Transverse colon (tissue), 4 donors: Measurements from ENCODE around the gene EIF3B. TPM values are rescaled to one million over a fixed set of nuclear protein-coding genes. Genes with fewer than 3 reads are reported as not detected.
A peak's percentile ranks its signal among the peaks of the same experiment; 100 is the strongest.
"Not testable (repeated sequence)": the region's sequence is repeated elsewhere in the genome, so short reads cannot be mapped to it uniquely, and the experiment has no call there.

Experiments
- DNase-seq: peaks from one replicate; pipeline ENCODE4 v3.0.0-alpha.2; 2019
- H3K27ac ChIP-seq, 4 donors: fragments of 200-600 bp; sonication (generic); 2 replicates each; pipeline ENCODE4 v1.5.1; 2016 to 2018; ENCODE audit warnings: inconsistent platforms in 4 of 4
- H3K27me3 ChIP-seq: fragments of 200-600 bp; sonication (generic); 2 replicates; pipeline ENCODE4 v1.5.1; 2017; ENCODE audit warnings: inconsistent platforms
- H3K36me3 ChIP-seq, 4 donors: fragments of 200-600 bp; sonication (generic); 2 replicates each; pipeline ENCODE4 v1.5.1; 2017 to 2019; ENCODE audit warnings: inconsistent platforms in 4 of 4
- H3K4me1 ChIP-seq, 4 donors: fragments of 200-600 bp; sonication (generic); 2 replicates each; pipeline ENCODE4 v1.5.1; 2017 to 2020; ENCODE audit warnings: inconsistent platforms in 4 of 4
- H3K4me3 ChIP-seq, 4 donors: fragments of 200-600 bp; sonication (generic); 1 replicate in 1 of 4; 2 replicates in 3 of 4; pipeline versions ENCODE4 v1.5.1 to v1.6.1; 2017 to 2019; ENCODE audit warnings: inconsistent platforms in 4 of 4
- H3K9me3 ChIP-seq, 2 donors: fragments of 200-600 bp; sonication (generic); 2 replicates each; pipeline ENCODE4 v1.5.1; 2017 to 2019; ENCODE audit warnings: inconsistent platforms in 2 of 2
- CTCF ChIP-seq, 5 experiments: fragments of 200-600 bp in 3 of 5; fragments of 450-650 bp in 2 of 5; sonication (generic) in 3 of 5; IDR thresholded peaks; 1 replicate in 2 of 5; 2 replicates in 3 of 5; pipeline ENCODE4 v1.5.1; 2016 to 2017; ENCODE audit warnings: antibody characterized with exemption in 5 of 5, inconsistent platforms in 3 of 5, mild to moderate bottlenecking in 2 of 5, moderate library complexity in 1 of 5
- EP300 ChIP-seq: sonication (generic); formaldehyde crosslinking; IDR thresholded peaks from one replicate; pipeline ENCODE4 v1.6.1; 2017; ENCODE audit warnings: antibody characterized with exemption, low read depth
- POLR2A ChIP-seq: fragments of 450-650 bp; IDR thresholded peaks from one replicate; pipeline ENCODE4 v1.6.1; 2016; ENCODE audit warnings: antibody characterized with exemption, mild to moderate bottlenecking, moderate library complexity
- POLR2AphosphoS5 ChIP-seq, 3 donors: sonication (generic); formaldehyde crosslinking; IDR thresholded peaks; one replicate each; pipeline ENCODE4 v1.6.1; 2016; ENCODE audit warnings: antibody characterized with exemption in 3 of 3
- WGBS, 2 donors: methylation state at CpG; one replicate each; pipeline ENCODE4 v1.1.5; 2018; ENCODE audit warnings: low coverage in 1 of 2; 5-methylcytosine and 5-hydroxymethylcytosine counted together
- in situ Hi-C, 4 donors: fragments of 200-750 bp; cut with MboI; loops; one replicate each; pipeline versions ENCODE4 v1.15.0 to v1.15.1; 2017; ENCODE audit warnings: low sequenced_read_pairs in 3 of 4, low pct_ligation_motif_present in 1 of 4, low pct_unique_long_range_greater_than_20kb in 1 of 4
- intact Hi-C: fragments of 100-400 bp; cut with DNase I; formaldehyde crosslinking; loops from one replicate; pipeline ENCODE4 v1.15.1; 2023; ENCODE audit warnings: low total_unique reads
- total RNA-seq, 4 donors: library from RNA; depleted of rRNA; stranded (reverse); fragments of >200 nt; gene quantifications; one replicate each; pipeline ENCODE4 v1.1.0, GENCODE V29; 2016

The EIF3B gene
- total RNA-seq, 4 donors from 2014 or later, result 75.4 to 201 (median 90.6) TPM

GRCh38 chr7:2411815-2412586, 57.4 kb downstream of the EIF3B start:
- H3K4me3 ChIP-seq, result no peak overlapping the region
- TF ChIP-seq POLR2AphosphoS5 (IDR thresholded peaks at IDR 0.05) (no peak), CTCF (IDR thresholded peaks at IDR 0.05) (no peak), EP300 (no peak), POLR2A (no peak)
- peaks cover 0 to 29% (median 11%) of the 10 kb centered on the region in 4 donors for H3K4me1 ChIP-seq
- H3K27me3 ChIP-seq, result no peaks in the 10 kb centered on the region
- WGBS, 2 donors, result 32 to 56% methylated on average over 11 to 12 of the region's 12 CpGs
- no peaks in the 10 kb centered on the region for H3K9me3 ChIP-seq
- peak overlapping the region; percentile 27 to 48 (median 40) for H3K27ac ChIP-seq
- in situ Hi-C loops (no loop called here), intact Hi-C loops (no loop called here)
- H3K36me3 ChIP-seq, result no peaks in the 10 kb centered on the region
- DNase-seq, result no peak

GRCh38 chr7:2412587-2413201, 58.1 kb downstream of the EIF3B start:
- H3K36me3 ChIP-seq, result no peaks in the 10 kb centered on the region
- intact Hi-C loops (no loop called here), in situ Hi-C loops (no loop called here)
- H3K4me1 ChIP-seq, result peaks cover 0 to 29% (median 11%) of the 10 kb centered on the region in 4 donors
- H3K4me3 ChIP-seq, result no peak overlapping the region
- peak overlapping the region; percentile 27 to 48 (median 40) for H3K27ac ChIP-seq
- no peaks in the 10 kb centered on the region for H3K9me3 ChIP-seq
- WGBS, 2 donors, result 71 to 96% methylated on average over 2 to 3 of the region's 3 CpGs
- DNase-seq, result no peak
- H3K27me3 ChIP-seq, result no peaks in the 10 kb centered on the region
- TF ChIP-seq POLR2AphosphoS5 (IDR thresholded peaks at IDR 0.05), result no peak
- no peak for TF ChIP-seq POLR2A
- no peak for TF ChIP-seq CTCF (IDR thresholded peaks at IDR 0.05)
- TF ChIP-seq EP300, result no peak

- Histone ChIP-seq H3K4me1 (peaks cover 0 to 20% (median 11%) of the 10 kb centered on the region in 4 donors), H3K9me3 (no peaks in the 10 kb centered on the region), H3K27ac (no peak overlapping the region), H3K36me3 (no peaks in the 10 kb centered on the region), H3K27me3 (no peaks in the 10 kb centered on the region), H3K4me3 (no peak overlapping the region)
- TF ChIP-seq CTCF (IDR thresholded peaks at IDR 0.05), result no peak
- TF ChIP-seq EP300, result no peak
- TF ChIP-seq POLR2AphosphoS5 (IDR thresholded peaks at IDR 0.05), result no peak
- no peak for TF ChIP-seq POLR2A
- no peak for DNase-seq
- in situ Hi-C loops, result no loop called here
- intact Hi-C loops, result no loop called here
- WGBS, 2 donors, result 79 to 83% methylated on average over 5 of the region's 5 CpGs
Measured at GRCh38 chr7:2416063-2416462, 61.4 kb downstream of the EIF3B start.

GRCh38 chr7:2416650-2417049, 62.0 kb downstream of the EIF3B start:
- Histone ChIP-seq H3K36me3 (no peaks in the 10 kb centered on the region), H3K27ac (no peak overlapping the region), H3K4me1 (peaks cover 0 to 18% (median 10%) of the 10 kb centered on the region in 4 donors), H3K27me3 (no peaks in the 10 kb centered on the region), H3K4me3 (no peak overlapping the region), H3K9me3 (no peaks in the 10 kb centered on the region)
- DNase-seq, result no peak
- in situ Hi-C loops (no loop called here), intact Hi-C loops (loop anchor here (1.0 kb wide), 1 partner anchor 22 kb away; no protein-coding TSS in a partner anchor)
- WGBS, 2 donors, result 94 to 95% methylated on average over 6 of the region's 6 CpGs
- TF ChIP-seq EP300, result no peak
- TF ChIP-seq CTCF (IDR thresholded peaks at IDR 0.05), result no peak
- TF ChIP-seq POLR2A, result no peak

- in situ Hi-C loops, H3K27ac ChIP-seq, H3K36me3 ChIP-seq, H3K27me3 ChIP-seq, H3K4me3 ChIP-seq, H3K9me3 ChIP-seq, DNase-seq: not testable (repeated sequence)
- WGBS, 2 donors, result 98 to 100% methylated on average over 2 to 3 of the region's 3 CpGs
- H3K4me1 ChIP-seq, result peaks cover 0 to 13% (median 8%) of the 10 kb centered on the region in 4 donors
- intact Hi-C loops, result loop anchor here (1.0 kb wide), 1 partner anchor 23 kb away; no protein-coding TSS in a partner anchor
Measured at GRCh38 chr7:2417178-2417577, 62.6 kb downstream of the EIF3B start.
